NCI-H2196 (cell line): ENCODE results near the gene FBXL22.
A peak's percentile ranks its signal among the peaks of the same experiment; 100 is the strongest.

Experiments used
- DNase-seq: peaks from one replicate; lab custom pipeline; 2025; ENCODE audit not compliant: unreplicated experiment; lab: John Stamatoyannopoulos, UW

Gene FBXL22

GRCh38 chr15:63597038-63597790 lies at the start of gene FBXL22:
TSS of gene FBXL22 (plus strand) at chr15:63597387. CDS start at chr15:63597393, 6 bp downstream.
- DNase-seq = peak; percentile 26

- no peak for DNase-seq
These were observed 45.8 kb upstream of the FBXL22 start for GRCh38 chr15:63551400-63551799.

- DNase-seq = peak; percentile 7
These were observed 43.8 kb upstream of the FBXL22 start for GRCh38 chr15:63553388-63553791.

GRCh38 chr15:63554337-63554927 lies 42.8 kb upstream of the FBXL22 start:
- no peak for DNase-seq

- DNase-seq = no peak
These were observed 41.7 kb upstream of the FBXL22 start for GRCh38 chr15:63555507-63555906.

GRCh38 chr15:63556246-63556645 lies 40.9 kb upstream of the FBXL22 start:
- DNase-seq = no peak

GRCh38 chr15:63556736-63557135 lies 40.5 kb upstream of the FBXL22 start:
- DNase-seq = no peak

- DNase-seq = no peak
These were observed 37.4 kb upstream of the FBXL22 start for GRCh38 chr15:63559753-63560152.

GRCh38 chr15:63560741-63561448 lies 36.3 kb upstream of the FBXL22 start:
- DNase-seq = no peak

GRCh38 chr15:63564093-63564492 lies 33.1 kb upstream of the FBXL22 start:
- DNase-seq = no peak

GRCh38 chr15:63565536-63566186 lies 31.5 kb upstream of the FBXL22 start:
- no peak for DNase-seq

- DNase-seq = no peak
These were observed 24.3 kb upstream of the FBXL22 start for GRCh38 chr15:63572749-63573464.

- no peak for DNase-seq
These were observed 23.7 kb upstream of the FBXL22 start for GRCh38 chr15:63573533-63573932.

- no peak for DNase-seq
These were observed 21.9 kb upstream of the FBXL22 start for GRCh38 chr15:63575312-63575711.

GRCh38 chr15:63576441-63576840 lies 20.7 kb upstream of the FBXL22 start:
- DNase-seq = no peak

- no peak for DNase-seq
These were observed 15.0 kb upstream of the FBXL22 start for GRCh38 chr15:63582179-63582578.

GRCh38 chr15:63582718-63583426 lies 14.3 kb upstream of the FBXL22 start:
- no peak for DNase-seq

GRCh38 chr15:63586790-63587189 lies 10.4 kb upstream of the FBXL22 start:
- no peak for DNase-seq

GRCh38 chr15:63587527-63587926 lies 9.7 kb upstream of the FBXL22 start:
- no peak for DNase-seq

- DNase-seq = no peak
These were observed 8.4 kb upstream of the FBXL22 start for GRCh38 chr15:63588826-63589225.
